ENCODE results near the gene GCLC. TPM values are rescaled to one million over a fixed set of nuclear protein-coding genes. Genes with fewer than 3 reads are reported as not detected.
A peak's percentile ranks its signal among the peaks of the same experiment; 100 is the strongest.

Gene GCLC
- polyA plus RNA-seq, 1 donor from 2014 or later = 10.4 TPM

DNA sequence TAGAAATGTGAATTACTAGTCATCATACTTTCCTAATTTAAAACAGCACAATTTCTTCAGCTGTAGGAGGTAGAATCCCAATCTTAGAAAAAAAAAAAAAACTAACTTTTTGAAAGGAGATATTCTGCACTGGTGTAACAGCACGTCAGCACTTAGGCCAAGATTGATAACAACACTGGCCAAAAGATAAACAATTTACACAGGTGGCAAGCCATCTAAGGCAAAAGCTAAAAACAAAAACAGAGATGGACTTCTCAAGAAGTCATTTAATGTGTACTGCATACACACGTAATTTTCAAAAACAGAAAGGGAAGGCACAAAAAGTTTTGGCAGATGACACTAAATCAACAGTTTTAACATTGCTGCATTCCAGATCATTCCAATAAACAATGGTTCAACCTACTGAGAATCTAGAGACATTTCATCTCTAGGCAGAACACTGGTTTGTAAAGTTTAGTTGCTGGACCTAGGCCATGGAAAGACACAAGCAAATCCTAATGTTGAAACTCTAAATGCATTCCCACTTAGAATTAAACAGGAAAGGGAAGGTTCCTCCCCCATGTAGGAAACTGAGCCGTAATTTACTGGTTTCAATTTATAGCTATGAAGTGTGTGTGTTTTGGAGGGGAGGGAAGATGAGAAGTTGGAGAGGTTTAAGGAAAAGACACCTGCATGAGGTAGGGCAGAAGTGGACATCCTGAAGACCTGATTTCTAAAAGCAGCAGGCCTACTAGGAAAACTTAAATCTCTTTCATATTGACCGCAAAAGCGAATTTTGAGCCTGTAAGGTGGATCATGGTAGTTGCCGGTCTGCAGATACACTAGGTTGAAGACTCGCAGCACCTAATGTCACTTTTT, 1.3 kb downstream of the GCLC start:
- Histone ChIP-seq H3K9ac (ENCODE audit: low read length) (peak overlapping the region; percentile 69), H3K79me2 (replicated peaks; ENCODE audit: insufficient read depth, low read length) (no peaks in the 10 kb centered on the region), H2AFZ (ENCODE audit: low read depth, low read length) (no peak overlapping the region)

DNA sequence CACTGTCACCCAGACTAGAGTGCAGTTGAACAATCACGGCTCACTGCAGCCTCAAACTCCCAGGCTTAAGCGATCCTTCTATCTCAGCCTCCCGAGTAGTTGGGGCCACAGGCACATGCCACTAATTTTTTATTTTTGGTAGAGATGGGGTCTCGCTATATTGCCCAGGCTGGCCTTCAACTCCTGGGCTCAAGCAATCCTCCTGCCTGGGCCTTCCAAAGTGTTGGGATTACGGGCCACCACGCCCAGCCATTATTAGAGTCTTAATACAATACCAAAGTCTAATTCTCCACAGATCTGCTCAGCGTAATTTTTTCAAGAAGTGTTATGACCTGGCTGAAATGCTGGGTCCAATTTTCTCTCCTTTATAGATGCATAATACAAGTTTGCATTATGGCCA, 3.0 kb downstream of the GCLC start:
- H3K36me3 ChIP-seq (ENCODE audit: insufficient read depth, low read length) = no peaks in the 10 kb centered on the region
- H3K9ac ChIP-seq (ENCODE audit: low read length) = no peak overlapping the region
- H3K4me3 ChIP-seq (ENCODE audit: low read length) = no peak overlapping the region
- H4K20me1 ChIP-seq (ENCODE audit: insufficient read depth) = no peaks in the 10 kb centered on the region
- no peaks in the 10 kb centered on the region for H3K9me2 ChIP-seq (ENCODE audit: insufficient read depth, low read length)
- H3K4me2 ChIP-seq (ENCODE audit: low read length) = no peak overlapping the region
- no peaks in the 10 kb centered on the region for H3F3A ChIP-seq (ENCODE audit: insufficient read depth, low read length, poor library complexity, severe bottlenecking)
- no peak overlapping the region for H3K27ac ChIP-seq (ENCODE audit: low read length)
- no peaks in the 10 kb centered on the region for H3K79me2 ChIP-seq (replicated peaks; ENCODE audit: insufficient read depth, low read length)
- TF ChIP-seq MXI1 (conservative IDR thresholded peaks at IDR 0.05; ENCODE audit: poor library complexity, severe bottlenecking) (no peak), EP300 (conservative IDR thresholded peaks at IDR 0.05; ENCODE audit: poor library complexity, severe bottlenecking) (no peak)
- H3K27me3 ChIP-seq (ENCODE audit: insufficient read depth, low read depth, low read length) = no peaks in the 10 kb centered on the region
- H3K9me3 ChIP-seq (ENCODE audit: low read length) = no peaks in the 10 kb centered on the region
- no peak overlapping the region for H2AFZ ChIP-seq (ENCODE audit: low read depth, low read length)

More for the DNA sequence above, 1.3 kb downstream of the GCLC start:
- no peaks in the 10 kb centered on the region for H4K20me1 ChIP-seq (ENCODE audit: insufficient read depth)
- H3K4me2 ChIP-seq (ENCODE audit: low read length) = peak overlapping the region; percentile 93
- H3K27ac ChIP-seq (ENCODE audit: low read length) = no peak overlapping the region
- no peaks in the 10 kb centered on the region for H3K9me3 ChIP-seq (ENCODE audit: low read length)
- no peaks in the 10 kb centered on the region for H3K36me3 ChIP-seq (ENCODE audit: insufficient read depth, low read length)
- no peaks in the 10 kb centered on the region for H3K9me2 ChIP-seq (ENCODE audit: insufficient read depth, low read length)
- H3F3A ChIP-seq (ENCODE audit: insufficient read depth, low read length, poor library complexity, severe bottlenecking) = no peaks in the 10 kb centered on the region
- peak overlapping the region; percentile 97 for H3K4me3 ChIP-seq (ENCODE audit: low read length)
- TF ChIP-seq, protein P1, sequence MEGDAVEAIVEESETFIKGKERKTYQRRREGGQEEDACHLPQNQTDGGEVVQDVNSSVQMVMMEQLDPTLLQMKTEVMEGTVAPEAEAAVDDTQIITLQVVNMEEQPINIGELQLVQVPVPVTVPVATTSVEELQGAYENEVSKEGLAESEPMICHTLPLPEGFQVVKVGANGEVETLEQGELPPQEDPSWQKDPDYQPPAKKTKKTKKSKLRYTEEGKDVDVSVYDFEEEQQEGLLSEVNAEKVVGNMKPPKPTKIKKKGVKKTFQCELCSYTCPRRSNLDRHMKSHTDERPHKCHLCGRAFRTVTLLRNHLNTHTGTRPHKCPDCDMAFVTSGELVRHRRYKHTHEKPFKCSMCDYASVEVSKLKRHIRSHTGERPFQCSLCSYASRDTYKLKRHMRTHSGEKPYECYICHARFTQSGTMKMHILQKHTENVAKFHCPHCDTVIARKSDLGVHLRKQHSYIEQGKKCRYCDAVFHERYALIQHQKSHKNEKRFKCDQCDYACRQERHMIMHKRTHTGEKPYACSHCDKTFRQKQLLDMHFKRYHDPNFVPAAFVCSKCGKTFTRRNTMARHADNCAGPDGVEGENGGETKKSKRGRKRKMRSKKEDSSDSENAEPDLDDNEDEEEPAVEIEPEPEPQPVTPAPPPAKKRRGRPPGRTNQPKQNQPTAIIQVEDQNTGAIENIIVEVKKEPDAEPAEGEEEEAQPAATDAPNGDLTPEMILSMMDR (IDR thresholded peaks at IDR 0.05; ENCODE audit: poor library complexity, severe bottlenecking) = no peak
- TF ChIP-seq EZH2 (IDR thresholded peaks at IDR 0.05; ENCODE audit: borderline replicate concordance, insufficient read depth, low read length, poor library complexity, severe bottlenecking) = no peak
- TF ChIP-seq EP300 (conservative IDR thresholded peaks at IDR 0.05; ENCODE audit: poor library complexity, severe bottlenecking) = no peak
- TF ChIP-seq SMC3 (conservative IDR thresholded peaks at IDR 0.05; ENCODE audit: poor library complexity) = no peak
- no peak for TF ChIP-seq RAD21 (conservative IDR thresholded peaks at IDR 0.05)
- no peak for TF ChIP-seq TAF1 (IDR thresholded peaks at IDR 0.05; ENCODE audit: low read depth)
- no peak for TF ChIP-seq MXI1 (conservative IDR thresholded peaks at IDR 0.05; ENCODE audit: poor library complexity, severe bottlenecking)
- no peak for TF ChIP-seq POLR2AphosphoS5 (IDR thresholded peaks at IDR 0.05)
- TF ChIP-seq, protein P2, sequence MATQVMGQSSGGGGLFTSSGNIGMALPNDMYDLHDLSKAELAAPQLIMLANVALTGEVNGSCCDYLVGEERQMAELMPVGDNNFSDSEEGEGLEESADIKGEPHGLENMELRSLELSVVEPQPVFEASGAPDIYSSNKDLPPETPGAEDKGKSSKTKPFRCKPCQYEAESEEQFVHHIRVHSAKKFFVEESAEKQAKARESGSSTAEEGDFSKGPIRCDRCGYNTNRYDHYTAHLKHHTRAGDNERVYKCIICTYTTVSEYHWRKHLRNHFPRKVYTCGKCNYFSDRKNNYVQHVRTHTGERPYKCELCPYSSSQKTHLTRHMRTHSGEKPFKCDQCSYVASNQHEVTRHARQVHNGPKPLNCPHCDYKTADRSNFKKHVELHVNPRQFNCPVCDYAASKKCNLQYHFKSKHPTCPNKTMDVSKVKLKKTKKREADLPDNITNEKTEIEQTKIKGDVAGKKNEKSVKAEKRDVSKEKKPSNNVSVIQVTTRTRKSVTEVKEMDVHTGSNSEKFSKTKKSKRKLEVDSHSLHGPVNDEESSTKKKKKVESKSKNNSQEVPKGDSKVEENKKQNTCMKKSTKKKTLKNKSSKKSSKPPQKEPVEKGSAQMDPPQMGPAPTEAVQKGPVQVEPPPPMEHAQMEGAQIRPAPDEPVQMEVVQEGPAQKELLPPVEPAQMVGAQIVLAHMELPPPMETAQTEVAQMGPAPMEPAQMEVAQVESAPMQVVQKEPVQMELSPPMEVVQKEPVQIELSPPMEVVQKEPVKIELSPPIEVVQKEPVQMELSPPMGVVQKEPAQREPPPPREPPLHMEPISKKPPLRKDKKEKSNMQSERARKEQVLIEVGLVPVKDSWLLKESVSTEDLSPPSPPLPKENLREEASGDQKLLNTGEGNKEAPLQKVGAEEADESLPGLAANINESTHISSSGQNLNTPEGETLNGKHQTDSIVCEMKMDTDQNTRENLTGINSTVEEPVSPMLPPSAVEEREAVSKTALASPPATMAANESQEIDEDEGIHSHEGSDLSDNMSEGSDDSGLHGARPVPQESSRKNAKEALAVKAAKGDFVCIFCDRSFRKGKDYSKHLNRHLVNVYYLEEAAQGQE (IDR thresholded peaks at IDR 0.05; ENCODE audit: borderline replicate concordance) = no peak
- no peaks in the 10 kb centered on the region for H3K27me3 ChIP-seq (ENCODE audit: insufficient read depth, low read depth, low read length)

Data from neural cell (in vitro differentiated cells).